Stomach smooth muscle (tissue), 2 donors: ENCODE results near the gene OTOG.

Experiments
- H3K27ac ChIP-seq: one replicate; pipeline ENCODE4 v1.7.0; 2013; ENCODE audit warnings: mild to moderate bottlenecking, low read length, inconsistent platforms
- H3K27me3 ChIP-seq, 2 donors: one replicate each; pipeline ENCODE4 v1.7.0; 2013; ENCODE audit warnings: low read length in 2 of 2; ENCODE audit not compliant: insufficient read depth in 2 of 2, control insufficient read depth in 1 of 2
- H3K36me3 ChIP-seq, 2 donors: one replicate each; pipeline ENCODE4 v1.7.0; 2013; ENCODE audit warnings: low read length in 2 of 2; ENCODE audit not compliant: control insufficient read depth in 2 of 2, insufficient read depth in 2 of 2
- H3K4me1 ChIP-seq: one replicate; pipeline ENCODE4 v1.7.0; 2013; ENCODE audit warnings: low read length; ENCODE audit not compliant: control insufficient read depth, insufficient read depth
- H3K4me3 ChIP-seq, 2 donors: one replicate each; pipeline ENCODE4 v1.7.0; 2013; ENCODE audit warnings: low read length in 2 of 2
- H3K9ac ChIP-seq, 2 donors: one replicate each; pipeline ENCODE4 v1.7.0; 2013; ENCODE audit warnings: low read length in 2 of 2, mild to moderate bottlenecking in 1 of 2
- H3K9me3 ChIP-seq, 2 donors: one replicate each; pipeline ENCODE4 v1.7.0; 2013; ENCODE audit warnings: low read length in 2 of 2; ENCODE audit not compliant: control insufficient read depth in 2 of 2
- donor health status: healthy.
- donor health status: Pancreatic carcinoma.

OTOG gene

DNA sequence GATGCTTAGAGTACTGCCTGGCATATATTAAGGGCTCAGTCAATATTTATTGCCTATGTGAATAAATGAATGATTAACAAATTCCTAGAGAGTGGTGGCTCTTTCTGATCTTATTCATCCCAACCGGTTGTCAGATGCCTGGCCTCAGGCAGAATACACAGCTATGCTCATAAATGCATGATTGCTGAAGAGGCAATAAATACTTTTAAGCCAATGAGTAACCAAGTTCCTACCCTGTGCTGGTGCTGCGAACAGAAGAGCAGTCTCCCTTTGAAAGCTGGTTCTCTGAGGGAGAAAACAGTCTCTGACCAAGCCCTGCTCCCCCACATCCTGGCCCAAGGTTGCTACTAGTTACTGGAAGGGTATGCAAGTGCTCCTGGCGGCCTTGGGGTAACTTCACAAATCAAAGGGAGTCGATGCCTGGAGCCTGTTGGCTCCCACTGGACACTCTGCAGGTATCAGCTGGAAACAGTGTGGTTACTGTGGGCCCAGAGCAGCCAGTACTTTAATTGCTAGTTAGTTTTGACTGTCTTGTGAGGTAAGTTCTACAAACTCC, 5.7 kb upstream of the OTOG start:
- Histone ChIP-seq H3K27me3 (peaks cover 9 to 21% of the 10 kb centered on the region in 2 donors), H3K27ac (no peak overlapping the region), H3K4me3 (no peak overlapping the region), H3K9ac (no peak overlapping the region), H3K36me3 (no peaks in the 10 kb centered on the region), H3K4me1 (peaks cover 6% of the 10 kb centered on the region), H3K9me3 (no peaks in the 10 kb centered on the region)

DNA sequence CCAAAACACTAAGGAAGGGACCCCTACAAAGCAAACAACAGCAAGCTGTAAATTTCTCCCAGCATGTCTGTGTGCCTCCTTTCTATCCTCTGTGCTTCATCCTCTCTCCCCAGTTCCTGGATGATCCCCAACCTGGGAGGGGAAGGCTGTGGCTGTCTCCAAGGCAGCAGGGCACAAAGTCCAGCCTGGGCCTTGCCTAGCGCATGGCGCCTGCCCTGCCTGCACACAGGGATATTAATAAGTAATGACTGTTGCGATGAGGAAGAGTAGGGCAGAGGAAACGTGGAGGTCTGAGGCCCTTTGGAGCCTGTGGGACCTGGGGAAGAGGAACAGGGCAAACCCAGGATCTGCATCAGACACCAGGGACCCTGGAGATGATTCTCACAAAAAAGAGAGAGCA, 4.8 kb upstream of the OTOG start:
- Histone ChIP-seq H3K9ac (no peak overlapping the region), H3K4me3 (no peak overlapping the region), H3K36me3 (no peaks in the 10 kb centered on the region), H3K27me3 (peaks cover 18 to 25% of the 10 kb centered on the region in 2 donors), H3K27ac (no peak overlapping the region), H3K4me1 (peaks cover 6% of the 10 kb centered on the region), H3K9me3 (no peaks in the 10 kb centered on the region)

DNA sequence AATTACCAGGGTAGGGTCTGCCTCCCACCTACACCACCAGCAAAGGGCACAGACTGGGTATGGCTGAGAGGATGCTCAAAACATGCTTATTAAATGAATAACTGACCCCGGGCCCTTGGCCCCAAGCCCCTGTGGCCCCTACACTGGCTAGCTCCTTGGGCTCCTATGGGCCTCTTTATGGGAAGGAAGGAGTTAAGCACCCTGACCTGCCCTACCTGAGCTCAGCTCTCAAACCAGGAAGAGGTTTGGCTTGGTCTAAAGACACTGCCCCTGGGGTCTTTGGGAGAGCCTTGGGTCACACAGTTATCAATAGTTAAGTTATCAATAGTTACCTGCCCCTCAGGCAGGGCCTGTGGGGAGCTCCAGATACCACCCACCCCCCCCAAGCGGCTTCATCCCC, 4.0 kb upstream of the OTOG start:
- Histone ChIP-seq H3K27ac (no peak overlapping the region), H3K4me3 (no peak overlapping the region), H3K9ac (no peak overlapping the region), H3K27me3 (peaks cover 25 to 27% of the 10 kb centered on the region in 2 donors), H3K36me3 (no peaks in the 10 kb centered on the region), H3K9me3 (no peaks in the 10 kb centered on the region), H3K4me1 (peaks cover 6% of the 10 kb centered on the region)

- H3K4me3 ChIP-seq = no peak overlapping the region
- no peak overlapping the region for H3K9ac ChIP-seq
- H3K27ac ChIP-seq = no peak overlapping the region
- H3K4me1 ChIP-seq = peaks cover 6% of the 10 kb centered on the region
- peaks cover 28% of the 10 kb centered on the region in 2 donors for H3K27me3 ChIP-seq
- H3K9me3 ChIP-seq = no peaks in the 10 kb centered on the region
- H3K36me3 ChIP-seq = no peaks in the 10 kb centered on the region
These were observed 3.4 kb upstream of the OTOG start for GRCh38 chr11:17543574-17544180.

DNA sequence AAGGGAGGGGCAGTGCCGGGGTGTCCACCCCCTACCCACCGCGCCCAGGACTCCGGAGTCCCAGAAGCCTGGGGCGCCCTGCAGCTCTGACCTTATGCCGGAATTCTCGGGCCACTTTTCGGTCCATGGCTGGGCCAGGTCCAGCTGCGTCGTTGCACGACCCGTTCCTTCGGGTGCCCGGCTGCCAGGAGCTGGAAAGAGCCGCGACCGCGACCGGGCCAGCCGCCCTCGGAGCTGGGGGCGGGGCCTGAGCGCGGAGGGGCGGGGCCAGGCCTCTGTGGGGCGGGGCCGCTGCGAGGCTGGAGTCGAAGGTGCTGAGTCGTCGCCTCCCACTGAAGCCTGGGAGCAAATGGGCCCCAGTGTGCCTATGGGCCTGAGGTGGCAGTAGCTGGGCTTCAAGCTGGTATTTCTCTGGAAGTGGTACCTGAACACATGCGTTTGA, 2.9 kb upstream of the OTOG start, which contains the start of gene USH1C:
USH1C (minus strand) TSS at position 236 of the 442 bp plus-strand sequence; CDS start at position 127, 109 bp downstream.
- H3K9ac ChIP-seq = no peak within 1 kb of the TSS
- no peak within 1 kb of the TSS for H3K27ac ChIP-seq

DNA sequence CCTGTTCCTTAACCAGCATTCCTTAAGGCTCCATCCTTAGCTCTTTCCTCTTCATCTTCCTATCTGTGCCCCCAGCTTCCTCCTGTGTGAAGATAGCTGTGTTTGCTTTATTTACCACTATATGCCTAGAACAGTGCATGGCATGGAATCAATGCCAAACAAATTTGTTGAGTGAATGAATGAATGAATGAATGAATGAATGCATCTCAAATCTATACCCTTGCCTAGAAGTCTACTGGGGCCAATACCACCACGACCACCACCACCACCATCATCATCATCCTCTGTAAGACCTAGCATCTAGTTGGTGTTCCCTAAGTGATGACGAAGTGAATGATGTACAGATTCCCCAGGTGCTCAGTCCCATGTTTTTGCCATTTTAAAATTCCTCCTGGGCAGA, 819 bp upstream of the OTOG start:
- H3K27ac ChIP-seq = no peak overlapping the region
- peaks cover 30 to 31% of the 10 kb centered on the region in 2 donors for H3K27me3 ChIP-seq

More for the DNA sequence above, 2.9 kb upstream of the OTOG start, which contains the start of gene USH1C:
- Histone ChIP-seq H3K4me1 (peaks cover 6% of the 10 kb centered on the region), H3K4me3 (no peak within 1 kb of the TSS), H3K9me3 (no peaks in the 10 kb centered on the region), H3K36me3 (no peaks in the 10 kb centered on the region), H3K27me3 (peaks cover 28 to 30% of the 10 kb centered on the region in 2 donors)

GRCh38 chr11:17547932-17548331, 873 bp downstream of the OTOG start:
- H3K9me3 ChIP-seq = no peaks in the 10 kb centered on the region
- H3K36me3 ChIP-seq = no peaks in the 10 kb centered on the region
- peaks cover 28 to 34% of the 10 kb centered on the region in 2 donors for H3K27me3 ChIP-seq
- H3K4me1 ChIP-seq = peaks cover 6% of the 10 kb centered on the region
- no peak overlapping the region for H3K4me3 ChIP-seq
- H3K9ac ChIP-seq = no peak overlapping the region
- H3K27ac ChIP-seq = no peak overlapping the region

More for the DNA sequence above, 819 bp upstream of the OTOG start:
- H3K36me3 ChIP-seq = no peaks in the 10 kb centered on the region
- H3K4me3 ChIP-seq = no peak overlapping the region
- H3K9me3 ChIP-seq = no peaks in the 10 kb centered on the region
- peaks cover 6% of the 10 kb centered on the region for H3K4me1 ChIP-seq
- no peak overlapping the region for H3K9ac ChIP-seq

DNA sequence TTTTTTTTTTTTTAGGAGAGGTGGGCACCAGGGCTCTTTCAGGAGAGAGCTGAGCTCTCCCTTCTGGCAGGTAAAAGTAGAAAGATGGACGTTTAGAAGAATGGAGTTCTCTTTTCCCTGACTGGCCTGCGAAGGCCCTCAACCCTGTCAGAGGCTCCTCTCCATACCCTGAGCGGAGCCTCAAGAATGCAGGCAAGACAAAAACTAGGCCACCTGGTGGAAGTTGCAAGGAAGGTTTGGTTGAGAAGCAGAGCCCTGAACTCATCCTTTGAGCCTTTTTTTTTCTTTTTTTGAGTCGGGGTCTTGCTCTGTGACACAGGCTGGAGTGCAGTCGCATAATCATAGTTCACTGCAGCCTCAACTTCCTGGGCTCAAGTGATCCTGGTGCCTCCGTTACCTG, 1.4 kb downstream of the OTOG start:
- peaks cover 6% of the 10 kb centered on the region for H3K4me1 ChIP-seq
- H3K9me3 ChIP-seq = no peaks in the 10 kb centered on the region
- no peak overlapping the region for H3K9ac ChIP-seq
- H3K36me3 ChIP-seq = no peaks in the 10 kb centered on the region
- H3K27me3 ChIP-seq = peaks cover 27 to 34% of the 10 kb centered on the region in 2 donors
- no peak overlapping the region for H3K4me3 ChIP-seq
- H3K27ac ChIP-seq = no peak overlapping the region

DNA sequence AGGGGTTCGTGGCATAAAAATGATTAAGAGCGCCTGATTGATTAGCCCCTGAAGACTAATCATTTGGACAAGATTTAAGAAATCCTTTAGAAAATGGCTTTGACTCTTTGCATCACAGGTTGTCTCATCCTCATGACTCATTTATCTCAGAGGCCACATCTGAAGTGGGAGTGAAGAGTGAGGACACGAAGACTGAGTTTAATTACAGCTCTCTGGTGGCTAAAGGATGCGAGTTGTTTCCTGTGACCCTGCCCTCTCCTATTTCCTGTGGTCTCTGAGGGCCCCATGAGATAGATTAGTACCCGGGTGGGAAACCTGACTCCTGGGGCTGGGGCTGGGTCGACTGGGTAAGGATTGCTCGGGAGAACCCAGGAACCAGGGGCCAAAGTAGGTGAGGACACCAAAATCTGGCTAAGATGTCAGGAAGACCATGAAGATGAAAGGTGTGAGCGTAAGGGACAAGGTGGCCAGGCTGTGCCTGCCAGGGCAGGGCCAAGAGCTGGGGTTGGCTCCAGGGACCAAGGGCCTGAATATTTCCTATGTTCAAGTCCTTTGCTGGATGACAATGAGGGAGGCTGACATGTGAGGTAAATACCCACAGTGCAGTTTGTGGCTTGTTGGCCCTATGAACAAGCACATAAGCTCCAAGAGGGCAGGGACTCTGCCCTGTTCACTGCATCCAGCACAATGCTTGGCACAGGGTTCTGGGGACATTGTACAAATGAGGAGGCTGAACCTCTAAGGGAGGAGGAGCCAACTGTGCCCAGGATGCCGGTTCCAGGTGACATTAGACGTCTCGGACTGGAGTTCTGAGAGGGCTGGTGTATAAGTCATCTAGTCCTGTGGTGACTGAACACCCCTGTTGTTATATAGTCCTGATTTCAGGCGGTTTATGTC, 3.6 kb downstream of the OTOG start:
- Histone ChIP-seq H3K4me3 (no peak overlapping the region), H3K27me3 (peaks cover 18 to 28% of the 10 kb centered on the region in 2 donors), H3K4me1 (no peaks in the 10 kb centered on the region)

GRCh38 chr11:17551347-17552040, 4.4 kb downstream of the OTOG start:
- no peak overlapping the region for H3K27ac ChIP-seq
- peaks cover 15 to 24% of the 10 kb centered on the region in 2 donors for H3K27me3 ChIP-seq
- H3K9ac ChIP-seq = no peak overlapping the region
- no peaks in the 10 kb centered on the region for H3K9me3 ChIP-seq
- no peaks in the 10 kb centered on the region for H3K4me1 ChIP-seq
- no peak overlapping the region for H3K4me3 ChIP-seq
- no peaks in the 10 kb centered on the region for H3K36me3 ChIP-seq

More for the DNA sequence above, 3.6 kb downstream of the OTOG start:
- no peaks in the 10 kb centered on the region for H3K36me3 ChIP-seq
- H3K27ac ChIP-seq = no peak overlapping the region
- H3K9ac ChIP-seq = no peak overlapping the region
- H3K9me3 ChIP-seq = no peaks in the 10 kb centered on the region
